PC-3 (cell line): ENCODE data around the gene SOX6.

Experiments used
- EZH2 ChIP-seq: fragments of 300-600 bp; sonication (generic); IDR thresholded peaks from one replicate; pipeline ENCODE4 v1.6.1; 2017; ENCODE audit warnings: antibody characterized with exemption, mild to moderate bottlenecking, low read length; ENCODE audit not compliant: unreplicated experiment
- EZH2phosphoT487 ChIP-seq: fragments of 300-600 bp; sonication (generic); IDR thresholded peaks from 2 replicates; pipeline ENCODE4 v1.6.1; 2018; ENCODE audit warnings: mild to moderate bottlenecking, antibody characterized with exemption, low read length, borderline replicate concordance
- TF ChIP-seq, protein P1 (sequence below): fragments of 300-600 bp; sonication (generic); conservative IDR thresholded peaks from 2 replicates; pipeline ENCODE4 v1.5.1; 2017; ENCODE audit warnings: antibody characterized with exemption, low read depth, mild to moderate bottlenecking, low read length

DNA sequence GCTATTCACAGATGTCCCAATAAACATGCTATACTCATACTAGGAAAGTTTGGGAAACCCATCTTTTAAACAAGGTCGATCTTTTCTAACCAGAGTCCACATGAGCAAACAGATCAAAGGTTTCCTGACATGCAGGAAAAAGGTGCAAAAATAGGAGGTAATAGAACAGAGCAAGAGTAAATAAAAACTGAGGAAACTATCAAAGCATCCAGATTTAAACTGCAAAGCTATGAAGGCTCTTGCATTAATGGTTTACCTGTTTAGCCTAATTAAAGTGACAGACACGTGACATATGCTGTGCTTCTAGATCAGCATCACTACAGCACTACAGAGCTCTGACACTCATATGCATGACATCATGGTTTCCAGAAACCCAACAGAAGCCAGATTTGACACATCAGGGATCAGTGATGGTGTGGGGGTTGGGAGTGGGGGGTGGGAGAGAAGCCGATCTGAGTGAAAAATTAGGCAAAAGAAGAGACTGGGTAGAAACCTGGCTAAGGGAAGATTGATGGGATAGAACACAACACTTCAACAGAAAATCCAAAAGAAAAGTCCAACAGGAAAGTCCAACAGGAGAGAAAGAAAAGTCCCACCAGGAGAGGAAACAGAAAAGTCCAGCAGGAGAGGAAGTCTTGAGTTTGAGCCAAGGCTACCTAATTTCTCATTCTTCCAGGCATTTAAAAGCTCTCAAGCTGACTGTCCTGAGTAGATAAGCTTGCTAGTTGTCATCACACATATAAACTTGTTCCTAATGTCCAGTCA lies 262.3 kb downstream of the SOX6 start:
- TF ChIP-seq, protein P1, sequence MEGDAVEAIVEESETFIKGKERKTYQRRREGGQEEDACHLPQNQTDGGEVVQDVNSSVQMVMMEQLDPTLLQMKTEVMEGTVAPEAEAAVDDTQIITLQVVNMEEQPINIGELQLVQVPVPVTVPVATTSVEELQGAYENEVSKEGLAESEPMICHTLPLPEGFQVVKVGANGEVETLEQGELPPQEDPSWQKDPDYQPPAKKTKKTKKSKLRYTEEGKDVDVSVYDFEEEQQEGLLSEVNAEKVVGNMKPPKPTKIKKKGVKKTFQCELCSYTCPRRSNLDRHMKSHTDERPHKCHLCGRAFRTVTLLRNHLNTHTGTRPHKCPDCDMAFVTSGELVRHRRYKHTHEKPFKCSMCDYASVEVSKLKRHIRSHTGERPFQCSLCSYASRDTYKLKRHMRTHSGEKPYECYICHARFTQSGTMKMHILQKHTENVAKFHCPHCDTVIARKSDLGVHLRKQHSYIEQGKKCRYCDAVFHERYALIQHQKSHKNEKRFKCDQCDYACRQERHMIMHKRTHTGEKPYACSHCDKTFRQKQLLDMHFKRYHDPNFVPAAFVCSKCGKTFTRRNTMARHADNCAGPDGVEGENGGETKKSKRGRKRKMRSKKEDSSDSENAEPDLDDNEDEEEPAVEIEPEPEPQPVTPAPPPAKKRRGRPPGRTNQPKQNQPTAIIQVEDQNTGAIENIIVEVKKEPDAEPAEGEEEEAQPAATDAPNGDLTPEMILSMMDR = no peak
- no peak for TF ChIP-seq EZH2
- TF ChIP-seq EZH2phosphoT487 = no peak
